ENCODE data around the gene NLRC4.

DNA sequence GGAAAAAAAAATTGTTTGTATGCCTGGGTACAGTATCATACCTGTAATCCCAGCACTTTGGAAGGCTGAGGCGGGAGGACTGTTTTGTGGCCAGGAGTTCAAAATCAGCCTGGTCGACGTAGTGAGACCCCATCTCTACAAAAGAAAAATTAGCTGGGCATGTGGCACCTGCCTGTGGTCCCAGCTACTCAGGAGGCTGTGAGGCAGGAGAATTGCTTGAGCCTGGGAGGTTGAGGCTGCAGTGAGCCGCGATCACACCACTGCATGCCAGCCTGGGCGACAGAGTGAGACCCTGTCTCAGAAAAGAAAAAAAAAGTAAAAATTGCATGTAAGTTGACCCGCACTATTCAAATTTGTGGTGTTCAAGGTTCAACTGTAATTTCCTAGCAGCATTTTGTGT lies 45.9 kb upstream of the NLRC4 start:
- TF ChIP-seq, protein P1, sequence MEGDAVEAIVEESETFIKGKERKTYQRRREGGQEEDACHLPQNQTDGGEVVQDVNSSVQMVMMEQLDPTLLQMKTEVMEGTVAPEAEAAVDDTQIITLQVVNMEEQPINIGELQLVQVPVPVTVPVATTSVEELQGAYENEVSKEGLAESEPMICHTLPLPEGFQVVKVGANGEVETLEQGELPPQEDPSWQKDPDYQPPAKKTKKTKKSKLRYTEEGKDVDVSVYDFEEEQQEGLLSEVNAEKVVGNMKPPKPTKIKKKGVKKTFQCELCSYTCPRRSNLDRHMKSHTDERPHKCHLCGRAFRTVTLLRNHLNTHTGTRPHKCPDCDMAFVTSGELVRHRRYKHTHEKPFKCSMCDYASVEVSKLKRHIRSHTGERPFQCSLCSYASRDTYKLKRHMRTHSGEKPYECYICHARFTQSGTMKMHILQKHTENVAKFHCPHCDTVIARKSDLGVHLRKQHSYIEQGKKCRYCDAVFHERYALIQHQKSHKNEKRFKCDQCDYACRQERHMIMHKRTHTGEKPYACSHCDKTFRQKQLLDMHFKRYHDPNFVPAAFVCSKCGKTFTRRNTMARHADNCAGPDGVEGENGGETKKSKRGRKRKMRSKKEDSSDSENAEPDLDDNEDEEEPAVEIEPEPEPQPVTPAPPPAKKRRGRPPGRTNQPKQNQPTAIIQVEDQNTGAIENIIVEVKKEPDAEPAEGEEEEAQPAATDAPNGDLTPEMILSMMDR (conservative IDR thresholded peaks at IDR 0.05 in 1 of 2, IDR thresholded peaks at IDR 0.05 in 1 of 2; ENCODE audit: extremely low read depth in 1 of 2, insufficient read depth in 1 of 2, low read depth in 1 of 2, low read length in 2 of 2): no peak
- no peak for TF ChIP-seq EZH2 (IDR thresholded peaks at IDR 0.05; ENCODE audit: borderline replicate concordance, low read length)

Data from mammary epithelial cell (primary cell).